HG03060 (cell line): Measurements from ENCODE around the gene CARTPT.

Source experiments
- ATAC-seq: cut with Tn5 transposase; IDR thresholded peaks from one replicate; pipeline ENCODE4 v1.9.1; 2021; ENCODE audit warnings: low read depth, moderate number of reproducible peaks; ENCODE audit not compliant: unreplicated experiment

Gene CARTPT

GRCh38 chr5:71734141-71734540, 15.1 kb downstream of the CARTPT start:
- no peak for ATAC-seq

- ATAC-seq: no peak
Measured at GRCh38 chr5:71737931-71738539, 19.0 kb downstream of the CARTPT start.

- no peak for ATAC-seq
Measured at GRCh38 chr5:71738662-71739361, 19.7 kb downstream of the CARTPT start.

DNA sequence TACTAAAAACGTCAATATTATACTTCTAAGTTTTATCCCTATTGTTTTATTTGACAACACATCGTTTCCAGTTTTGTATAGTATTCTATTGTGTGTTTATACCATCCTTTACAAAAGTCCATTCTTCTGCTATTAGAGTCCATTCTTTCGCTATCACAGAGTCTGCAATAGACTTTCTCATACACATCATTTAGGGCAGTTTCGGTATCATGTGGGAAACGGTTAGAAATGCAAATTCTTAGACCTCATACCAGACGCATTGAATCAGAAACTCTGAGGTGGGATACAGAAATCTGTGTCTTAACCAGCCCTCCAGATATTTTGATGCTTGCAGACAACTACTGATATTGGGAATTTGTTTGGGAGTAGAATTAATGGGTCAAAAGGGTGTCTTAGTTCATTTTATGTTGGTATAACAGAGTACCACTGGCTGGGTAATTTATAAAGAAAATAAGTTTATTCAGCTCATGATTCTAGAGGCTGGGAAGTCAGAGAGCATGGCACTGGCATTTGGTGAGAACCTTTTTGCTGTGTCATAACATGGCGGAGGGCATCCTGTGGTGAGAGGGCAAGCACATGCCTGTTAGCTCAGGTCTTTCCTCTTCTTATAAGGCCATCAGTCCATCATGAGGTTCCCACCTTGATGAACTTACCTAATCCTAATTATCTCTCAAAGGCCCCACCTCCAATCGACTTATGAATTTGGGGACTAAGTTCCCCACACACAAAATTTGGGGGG, 21.1 kb downstream of the CARTPT start:
- ATAC-seq: peak; percentile 69

- ATAC-seq: no peak
Measured at GRCh38 chr5:71743155-71743554, 24.1 kb downstream of the CARTPT start.

DNA sequence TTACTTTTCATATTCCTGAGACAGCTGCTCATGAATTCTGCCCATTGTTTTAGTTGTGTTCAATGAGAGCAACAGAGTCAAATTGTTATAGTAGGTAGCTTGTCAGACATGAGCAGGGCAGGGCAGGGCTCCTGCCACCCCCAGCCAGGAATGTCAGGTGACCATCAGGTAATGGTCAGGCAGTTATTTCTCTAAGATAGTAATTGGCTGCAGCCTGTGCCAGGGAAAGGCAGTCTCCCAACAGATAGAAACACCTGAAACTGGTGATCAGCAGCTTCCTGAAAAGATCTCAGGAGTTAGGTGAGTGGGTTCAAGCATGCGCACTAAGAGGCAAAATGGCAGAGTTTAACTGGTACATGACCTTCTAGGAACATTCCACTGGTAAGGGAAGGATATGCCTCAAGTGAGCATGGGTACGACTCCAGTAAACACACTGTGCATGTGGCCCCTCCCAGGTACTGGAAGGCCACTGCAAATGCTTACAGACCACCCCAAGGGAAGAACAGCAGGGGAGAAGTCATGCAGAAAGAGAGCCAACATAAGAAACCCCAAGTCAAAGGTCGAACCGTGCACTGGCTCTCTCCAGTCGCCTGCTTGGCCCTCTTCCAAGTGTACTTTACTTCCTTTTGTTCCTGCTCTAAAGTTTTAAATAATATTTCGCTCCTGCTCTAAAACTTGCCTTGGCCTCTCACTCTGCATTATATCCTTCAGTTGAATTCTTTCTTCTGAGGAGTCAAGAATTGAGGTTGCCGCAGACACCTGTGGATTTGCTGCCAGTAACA, 25.1 kb downstream of the CARTPT start:
- no peak for ATAC-seq

DNA sequence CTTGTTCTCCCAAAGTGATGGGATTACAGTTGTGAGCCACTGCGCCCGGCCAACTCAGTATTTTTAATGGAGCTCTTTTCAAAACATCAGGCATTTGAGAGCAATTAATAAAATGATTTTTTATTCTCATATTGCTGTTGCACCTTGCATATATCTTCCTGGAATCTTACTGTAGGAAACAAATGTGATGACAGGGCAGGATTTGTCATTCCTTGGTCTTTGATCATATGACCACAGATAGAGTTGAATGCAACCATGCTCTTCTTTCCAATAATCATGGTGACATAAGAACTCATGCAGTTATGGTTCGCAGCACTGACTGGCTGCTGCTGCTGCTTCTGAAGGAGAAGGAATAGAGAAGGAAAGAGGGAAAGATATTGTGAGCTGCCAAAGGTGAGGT, 28.1 kb downstream of the CARTPT start:
- no peak for ATAC-seq

GRCh38 chr5:71748360-71748759, 29.3 kb downstream of the CARTPT start:
- no peak for ATAC-seq

DNA sequence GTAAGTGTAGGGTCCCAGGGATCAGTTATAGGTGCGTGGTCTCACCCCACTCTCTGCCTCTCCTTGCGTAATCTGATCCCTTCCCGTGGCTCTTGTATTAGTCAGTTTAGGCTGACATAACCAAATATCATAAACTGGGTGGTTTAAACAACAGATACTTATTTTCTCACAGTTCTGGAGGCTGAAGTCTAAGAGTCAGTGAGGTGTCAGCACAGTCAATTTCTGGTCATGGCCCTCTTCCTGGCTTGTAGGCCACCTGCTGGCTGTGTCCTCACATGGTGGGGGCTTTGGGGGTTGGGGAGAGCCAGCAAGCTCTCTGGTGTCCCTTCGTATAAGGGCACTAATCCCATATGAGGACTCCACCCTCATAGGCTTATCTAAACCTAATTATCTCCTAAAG, 32.3 kb downstream of the CARTPT start:
- ATAC-seq: no peak

GRCh38 chr5:71752441-71753190, 33.5 kb downstream of the CARTPT start:
- no peak for ATAC-seq

- ATAC-seq: no peak
Measured at GRCh38 chr5:71757590-71758543, 38.8 kb downstream of the CARTPT start.

- no peak for ATAC-seq
Measured at GRCh38 chr5:71762826-71763225, 43.8 kb downstream of the CARTPT start.

DNA sequence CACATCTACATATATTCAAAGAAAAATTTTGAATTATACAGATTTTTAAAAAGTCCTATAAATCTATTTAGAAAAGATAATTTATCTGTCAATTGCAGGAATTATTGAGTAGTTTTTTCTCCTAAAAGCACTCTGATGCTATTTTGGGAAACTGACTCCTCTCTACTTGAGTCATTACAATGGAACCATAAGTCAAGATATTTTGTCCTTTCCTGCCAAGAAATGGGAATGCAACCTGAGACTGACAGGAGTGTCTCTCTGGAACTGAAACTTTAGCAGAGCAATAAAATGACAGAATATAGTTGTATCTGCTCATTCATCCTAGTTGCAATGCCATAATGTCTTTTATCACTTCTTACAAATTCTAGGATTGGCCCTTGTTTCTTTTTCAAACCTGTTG, 48.6 kb downstream of the CARTPT start:
- no peak for ATAC-seq

GRCh38 chr5:71769287-71769686, 50.2 kb downstream of the CARTPT start:
- ATAC-seq: no peak

DNA sequence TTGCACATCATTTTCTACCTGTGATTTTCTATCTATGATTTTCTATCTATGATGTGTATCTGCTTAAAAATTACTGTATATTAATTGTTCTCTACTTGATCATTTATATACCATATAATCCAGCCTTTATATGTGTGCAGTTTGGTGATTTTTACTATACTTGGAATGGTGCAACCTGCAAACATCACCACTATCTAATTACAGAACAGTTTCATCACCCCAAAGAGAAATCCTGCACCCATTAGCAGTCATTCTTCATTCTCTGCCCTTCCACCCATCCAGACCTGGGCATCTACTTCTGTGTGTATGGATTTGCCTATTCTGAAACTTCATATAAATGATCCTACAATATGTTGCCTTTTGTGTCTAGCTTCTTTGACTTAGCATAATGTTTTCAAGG, 51.3 kb downstream of the CARTPT start:
- no peak for ATAC-seq
